Limb (tissue), 2 donors: ENCODE results near the gene EPHX1.

Experiments used
- DNase-seq, 2 donors: peaks; one replicate each; pipeline ENCODE4 v3.0.0-alpha.2; 2016; ENCODE audit errors: extremely low spot score in 2 of 2

Gene EPHX1

GRCh38 chr1:225840713-225841112 is 30.8 kb downstream of the EPHX1 start:
- DNase-seq, result no peak

GRCh38 chr1:225842074-225842473 is 32.1 kb downstream of the EPHX1 start:
- DNase-seq, result no peak

GRCh38 chr1:225842788-225843425 is 33.0 kb downstream of the EPHX1 start:
- no peak for DNase-seq

- no peak for DNase-seq
Observed at GRCh38 chr1:225843426-225843795, 33.5 kb downstream of the EPHX1 start.

- DNase-seq, result no peak
Observed at GRCh38 chr1:225844236-225845061, 34.5 kb downstream of the EPHX1 start.

GRCh38 chr1:225845097-225845496 is 35.2 kb downstream of the EPHX1 start:
- no peak for DNase-seq

GRCh38 chr1:225845571-225846259 is 35.8 kb downstream of the EPHX1 start:
- peak; percentile 59 to 73 for DNase-seq

- DNase-seq, result no peak
Observed at GRCh38 chr1:225846331-225847310, 36.7 kb downstream of the EPHX1 start.

GRCh38 chr1:225847610-225848009 is 37.7 kb downstream of the EPHX1 start:
- DNase-seq, result no peak

- DNase-seq, result no peak
Observed at GRCh38 chr1:225848030-225848955, 38.4 kb downstream of the EPHX1 start.

GRCh38 chr1:225849925-225850324 is 40.0 kb downstream of the EPHX1 start:
- DNase-seq, result no peak

GRCh38 chr1:225850370-225850769 is 40.4 kb downstream of the EPHX1 start:
- no peak for DNase-seq

- no peak for DNase-seq
Observed at GRCh38 chr1:225851805-225852204, 41.9 kb downstream of the EPHX1 start.

GRCh38 chr1:225852413-225853124 is 42.6 kb downstream of the EPHX1 start:
- DNase-seq, result no peak

- DNase-seq, result no peak
Observed at GRCh38 chr1:225853441-225853840, 43.5 kb downstream of the EPHX1 start.

GRCh38 chr1:225855503-225856300 is 45.8 kb downstream of the EPHX1 start:
- no peak for DNase-seq

GRCh38 chr1:225857256-225857655 is 47.3 kb downstream of the EPHX1 start:
- no peak for DNase-seq

- no peak for DNase-seq
Observed at GRCh38 chr1:225859151-225859550, 49.2 kb downstream of the EPHX1 start.

- no peak for DNase-seq
Observed at GRCh38 chr1:225860107-225860506, 50.2 kb downstream of the EPHX1 start.
